ENCODE results near the gene ZNF648.

- TF ChIP-seq CTCF (conservative IDR thresholded peaks at IDR 0.05 in 1 of 2, IDR thresholded peaks at IDR 0.05 in 1 of 2; ENCODE audit: extremely low read depth in 1 of 2, insufficient read depth in 1 of 2, low read depth in 1 of 2, low read length in 2 of 2) (peak; percentile 77 to 79), EZH2 (IDR thresholded peaks at IDR 0.05; ENCODE audit: borderline replicate concordance, low read length) (no peak)
Measured at GRCh38 chr1:182080955-182081582, 19.6 kb upstream of the ZNF648 start.

Data from mammary epithelial cell (primary cell).